ENCODE results near the gene LCK.
"Not testable (repeated sequence)": the region's sequence is repeated elsewhere in the genome, so short reads cannot be mapped to it uniquely, and the experiment has no call there.

The LCK gene

DNA sequence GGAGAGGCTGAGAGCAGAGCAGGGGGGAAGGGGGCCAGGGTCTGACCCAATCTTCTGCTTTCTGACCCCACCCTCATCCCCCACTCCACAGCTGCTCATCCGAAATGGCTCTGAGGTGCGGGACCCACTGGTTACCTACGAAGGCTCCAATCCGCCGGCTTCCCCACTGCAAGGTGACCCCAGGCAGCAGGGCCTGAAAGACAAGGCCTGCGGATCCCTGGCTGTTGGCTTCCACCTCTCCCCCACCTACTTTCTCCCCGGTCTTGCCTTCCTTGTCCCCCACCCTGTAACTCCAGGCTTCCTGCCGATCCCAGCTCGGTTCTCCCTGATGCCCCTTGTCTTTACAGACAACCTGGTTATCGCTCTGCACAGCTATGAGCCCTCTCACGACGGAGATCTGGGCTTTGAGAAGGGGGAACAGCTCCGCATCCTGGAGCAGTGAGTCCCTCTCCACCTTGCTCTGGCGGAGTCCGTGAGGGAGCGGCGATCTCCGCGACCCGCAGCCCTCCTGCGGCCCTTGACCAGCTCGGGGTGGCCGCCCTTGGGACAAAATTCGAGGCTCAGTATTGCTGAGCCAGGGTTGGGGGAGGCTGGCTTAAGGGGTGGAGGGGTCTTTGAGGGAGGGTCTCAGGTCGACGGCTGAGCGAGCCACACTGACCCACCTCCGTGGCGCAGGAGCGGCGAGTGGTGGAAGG, 23.7 kb downstream of the LCK start:
- no peak for DNase-seq (ENCODE audit: low spot score)

GRCh38 chr1:32275424-32275823, 24.4 kb downstream of the LCK start:
- no peak for DNase-seq (ENCODE audit: low spot score)

DNA sequence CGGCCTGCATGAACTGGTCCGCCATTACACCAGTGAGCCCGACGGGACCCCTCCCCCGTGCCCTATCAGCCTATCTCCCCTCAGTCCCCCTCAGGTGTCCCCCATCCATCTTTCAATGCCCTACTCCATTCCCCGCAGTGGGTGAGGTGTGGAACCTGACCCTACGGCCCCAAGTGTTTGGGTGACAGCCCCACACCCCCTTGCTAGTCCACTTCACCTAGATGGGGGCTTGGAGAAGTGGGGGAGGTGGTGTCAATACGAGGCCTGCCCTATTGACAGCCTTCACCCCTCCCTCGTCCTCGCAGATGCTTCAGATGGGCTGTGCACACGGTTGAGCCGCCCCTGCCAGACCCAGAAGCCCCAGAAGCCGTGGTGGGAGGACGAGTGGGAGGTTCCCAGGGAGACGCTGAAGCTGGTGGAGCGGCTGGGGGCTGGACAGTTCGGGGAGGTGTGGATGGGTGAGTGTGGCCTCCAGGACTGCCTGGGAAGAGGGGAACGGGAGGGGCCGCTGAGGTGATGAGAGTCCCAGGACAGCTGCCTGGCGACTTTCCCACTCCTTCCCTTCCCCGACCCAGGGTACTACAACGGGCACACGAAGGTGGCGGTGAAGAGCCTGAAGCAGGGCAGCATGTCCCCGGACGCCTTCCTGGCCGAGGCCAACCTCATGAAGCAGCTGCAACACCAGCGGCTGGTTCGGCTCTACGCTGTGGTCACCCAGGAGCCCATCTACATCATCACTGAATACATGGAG, 25.1 kb downstream of the LCK start:
- no peak for DNase-seq (ENCODE audit: low spot score)

DNA sequence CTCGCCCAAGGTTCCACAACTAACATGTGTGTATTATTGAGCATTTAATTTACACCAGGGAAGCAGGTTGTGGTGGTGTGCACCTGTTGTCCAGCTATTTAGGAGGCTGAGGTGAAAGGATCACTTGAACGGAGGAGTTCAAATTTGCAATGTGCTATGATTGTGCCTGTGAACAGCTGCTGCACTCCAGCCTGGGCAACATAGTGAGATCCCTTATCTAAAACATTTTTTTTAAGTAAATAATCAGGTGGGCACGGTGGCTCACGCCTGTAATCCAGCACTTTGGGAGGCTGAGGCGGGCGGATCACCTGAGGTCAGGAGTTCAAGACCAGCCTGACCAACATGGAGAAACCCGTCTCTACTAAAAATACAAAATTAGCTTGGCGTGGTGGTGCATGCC, 33.7 kb downstream of the LCK start:
- DNase-seq (ENCODE audit: low spot score): not testable (repeated sequence)

- DNase-seq (ENCODE audit: low spot score): no peak
Observed at GRCh38 chr1:32285658-32286057, 34.6 kb downstream of the LCK start.

DNA sequence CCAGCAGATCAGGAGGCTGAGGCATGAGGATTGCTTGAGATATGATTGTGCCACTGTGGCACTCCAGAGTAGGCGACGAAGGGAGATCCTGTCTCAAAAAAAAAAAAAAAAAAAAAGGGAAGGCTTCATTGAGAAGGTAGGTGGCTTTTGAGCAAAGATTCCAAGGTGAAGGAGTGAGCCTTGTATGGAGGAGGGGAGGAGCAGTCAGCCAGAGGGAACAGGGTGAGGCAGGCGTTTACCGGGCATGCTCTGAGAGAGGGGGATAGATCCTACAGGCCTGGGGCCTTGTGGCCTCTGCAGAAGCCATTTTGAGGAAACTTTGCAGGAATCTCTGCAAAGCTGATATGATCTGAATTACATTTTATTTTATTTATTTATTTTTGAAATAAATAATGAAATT, 35.7 kb downstream of the LCK start:
- DNase-seq (ENCODE audit: low spot score): no peak

DNA sequence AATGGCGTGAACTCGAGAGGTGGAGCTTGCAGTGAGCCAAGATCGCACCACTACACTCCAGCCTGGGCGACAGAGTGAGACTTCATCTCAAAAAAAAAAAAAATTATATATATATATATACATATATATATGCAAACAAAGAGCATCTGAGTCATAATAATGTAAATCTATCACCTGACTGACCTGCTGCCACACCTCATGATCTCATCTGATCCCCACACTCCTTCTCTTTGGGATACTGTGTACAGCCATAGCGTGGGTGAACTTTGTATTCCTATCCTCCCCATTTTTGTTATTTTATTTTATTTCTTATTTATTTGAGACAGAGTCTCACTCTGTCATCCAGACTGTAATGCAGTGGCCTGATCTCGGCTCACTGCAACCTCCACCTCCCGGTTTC, 38.2 kb downstream of the LCK start:
- no peak for DNase-seq (ENCODE audit: low spot score)

GRCh38 chr1:32291145-32291707, 40.2 kb downstream of the LCK start:
- no peak for DNase-seq (ENCODE audit: low spot score)

DNA sequence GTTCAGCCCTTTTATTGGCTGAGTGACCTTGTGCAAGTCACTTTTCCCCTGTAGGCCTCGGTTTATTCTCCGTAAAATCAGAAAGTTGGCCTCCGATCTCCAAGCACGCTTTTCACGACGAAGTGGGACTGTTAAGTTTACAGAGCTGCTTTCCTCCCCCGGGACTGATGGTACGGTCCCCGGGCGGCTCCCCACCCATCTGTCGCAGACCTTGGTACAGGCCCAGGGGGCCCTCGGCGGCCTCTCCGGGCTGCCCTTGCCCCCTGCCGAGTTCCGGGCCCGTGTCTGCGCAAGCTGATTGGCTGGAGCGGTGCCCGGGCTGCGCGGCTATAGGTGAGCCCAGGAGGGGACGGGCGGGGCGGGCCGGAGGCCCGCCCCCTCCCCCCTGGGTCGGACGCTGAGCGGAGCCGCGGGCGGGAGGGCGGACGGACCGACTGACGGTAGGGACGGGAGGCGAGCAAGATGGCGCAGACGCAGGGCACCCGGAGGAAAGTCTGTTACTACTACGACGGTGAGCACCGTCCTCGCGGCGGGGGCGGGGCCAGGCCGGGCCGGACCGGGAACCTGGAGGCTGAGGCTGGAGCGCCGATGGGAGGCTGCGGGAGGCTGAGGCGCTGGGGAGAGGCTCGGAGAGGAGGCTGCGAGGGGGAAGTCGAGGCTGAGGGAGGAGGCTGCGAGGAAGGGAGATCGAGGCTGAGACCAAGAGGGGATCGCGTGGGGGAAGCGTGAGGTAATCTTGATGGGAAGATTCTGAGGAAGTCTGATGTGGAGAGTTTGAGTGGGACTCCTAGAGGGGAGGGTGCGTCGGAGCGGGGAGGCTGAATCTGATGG, 40.9 kb downstream of the LCK start, which contains the start of gene HDAC1:
Gene HDAC1, plus strand, starts transcription at position 376 of the 831 bp plus-strand sequence. Its CDS starts 87 bp downstream, at position 463.
- DNase-seq (ENCODE audit: low spot score): peak; percentile 99

DNA sequence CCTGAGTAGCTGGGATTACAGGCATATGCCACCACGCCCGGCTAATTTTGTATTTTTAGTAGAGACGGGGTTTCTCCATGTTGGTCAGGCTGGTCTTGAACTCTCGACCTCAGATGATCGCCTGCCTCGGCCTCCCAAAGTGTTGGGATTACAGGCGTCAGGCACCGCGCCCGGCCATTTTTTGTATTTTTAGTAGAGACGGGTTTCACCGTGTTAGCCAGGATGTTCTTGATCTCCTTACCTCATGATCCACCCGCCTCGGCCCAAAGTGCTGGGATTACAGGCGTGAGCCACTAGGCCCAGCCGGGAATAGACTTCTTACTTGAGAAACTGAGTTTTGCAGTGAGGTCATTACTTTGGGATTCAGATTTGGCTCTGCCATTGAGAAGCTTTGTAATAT, 47.1 kb downstream of the LCK start:
- DNase-seq (ENCODE audit: low spot score): not testable (repeated sequence)

- no peak for DNase-seq (ENCODE audit: low spot score)
Observed at GRCh38 chr1:32299327-32299726, 48.3 kb downstream of the LCK start.

DNA sequence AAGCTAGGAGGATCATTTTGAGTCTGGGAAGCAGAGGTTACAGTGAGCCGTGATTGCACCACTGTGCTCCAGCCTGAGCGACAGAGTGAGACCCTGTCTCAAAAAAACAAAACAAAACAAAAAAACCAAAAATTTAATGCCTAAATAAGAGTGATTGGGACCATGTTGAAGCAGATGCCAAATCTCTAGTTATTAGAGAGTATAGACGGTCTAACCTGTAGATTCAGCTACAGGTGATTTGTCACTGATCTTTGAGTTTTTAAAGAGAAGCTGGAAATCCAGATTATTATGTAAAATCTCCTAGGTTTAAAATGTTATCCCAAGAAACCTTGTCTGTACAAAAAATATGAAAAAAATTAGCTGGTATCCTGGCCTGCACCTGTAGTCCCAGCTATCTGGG, 52.3 kb downstream of the LCK start:
- DNase-seq (ENCODE audit: low spot score): no peak

DNA sequence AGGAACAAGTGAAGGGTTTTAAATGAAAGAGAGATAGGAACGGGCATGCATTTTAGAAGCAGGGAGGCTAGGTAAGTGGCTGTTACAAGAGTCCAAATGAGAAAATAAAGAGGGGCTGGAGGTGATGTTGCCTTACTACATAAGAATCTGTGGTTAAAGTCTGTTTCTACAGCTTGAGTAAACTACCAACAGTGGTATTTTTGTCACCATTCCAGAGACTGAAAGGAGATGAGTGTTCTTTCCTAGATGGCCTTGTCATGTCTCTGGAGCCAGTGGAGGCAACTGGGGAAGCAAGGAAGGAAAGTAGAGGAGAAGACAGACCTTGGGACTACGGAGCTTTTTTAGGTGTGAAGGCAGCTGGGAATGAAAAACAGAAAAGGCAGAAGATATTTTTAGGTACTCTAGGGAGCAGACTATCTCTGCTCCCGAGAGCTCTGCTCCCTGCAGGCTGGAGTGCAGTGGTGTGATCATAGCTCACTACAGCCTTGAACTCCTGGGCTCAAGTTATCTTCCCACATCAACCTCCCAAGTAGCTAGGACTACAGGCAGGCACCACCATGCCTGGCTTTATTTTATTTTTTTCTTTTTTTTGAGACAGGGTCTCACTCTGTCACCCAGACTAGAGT, 53.0 kb downstream of the LCK start:
- DNase-seq (ENCODE audit: low spot score): no peak

- no peak for DNase-seq (ENCODE audit: low spot score)
Observed at GRCh38 chr1:32305310-32305709, 54.2 kb downstream of the LCK start.

GRCh38 chr1:32307324-32307723, 56.3 kb downstream of the LCK start:
- DNase-seq (ENCODE audit: low spot score): no peak

DNA sequence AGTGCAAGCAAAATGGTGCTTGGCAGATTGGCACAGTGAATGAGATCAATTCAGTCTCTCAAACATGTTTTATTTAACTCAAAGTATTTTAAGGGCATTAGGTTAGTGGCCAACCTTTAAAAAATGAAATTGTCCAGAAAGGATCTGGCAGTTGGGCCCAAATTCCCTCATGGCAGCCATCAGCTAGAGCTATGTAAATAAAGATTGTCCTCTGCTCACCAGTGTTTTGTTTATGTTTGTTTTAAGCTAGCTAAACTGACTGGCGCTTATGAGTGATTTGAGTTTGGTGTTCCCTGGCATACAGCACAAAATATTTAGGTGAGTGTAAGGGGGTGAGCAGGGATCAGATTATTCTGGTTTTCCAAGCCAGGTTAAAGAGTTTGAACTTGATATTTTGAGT, 58.9 kb downstream of the LCK start:
- DNase-seq (ENCODE audit: low spot score): no peak

DNA sequence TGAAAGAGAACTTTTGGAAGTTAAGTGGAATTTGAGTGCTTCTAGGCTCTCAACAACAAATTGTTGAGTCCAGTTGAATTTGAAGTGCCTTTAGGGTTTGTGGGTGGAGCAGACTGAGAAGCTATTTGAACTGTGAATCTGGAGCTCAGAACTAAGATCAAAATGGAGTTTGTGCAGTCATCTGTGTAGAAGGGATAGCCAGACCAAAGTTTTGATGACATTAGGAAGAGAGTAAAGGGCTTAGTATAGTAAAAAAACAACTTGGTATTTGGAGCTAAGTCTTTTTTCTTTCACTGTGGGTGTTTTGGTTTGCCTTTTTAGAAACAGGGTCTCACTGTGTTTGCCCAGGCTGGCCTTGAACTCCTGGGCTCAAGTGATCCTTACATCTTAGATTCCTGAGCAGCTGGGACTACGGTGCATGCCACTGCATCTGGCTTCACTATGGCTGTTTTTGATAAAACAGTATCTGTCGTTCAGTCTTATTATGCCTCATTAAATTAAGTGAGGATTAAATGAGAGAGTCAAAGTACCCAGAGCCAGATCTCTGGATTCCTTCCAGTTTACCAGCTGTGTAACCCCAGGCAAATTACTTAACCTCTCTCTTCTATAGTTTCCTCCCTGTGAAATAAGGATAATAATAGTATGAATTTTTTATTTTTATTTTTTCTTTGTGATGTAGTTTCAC, 60.8 kb downstream of the LCK start:
- no peak for DNase-seq (ENCODE audit: low spot score)

- DNase-seq (ENCODE audit: low spot score): no peak
Observed at GRCh38 chr1:32316903-32317277, 65.8 kb downstream of the LCK start.

DNA sequence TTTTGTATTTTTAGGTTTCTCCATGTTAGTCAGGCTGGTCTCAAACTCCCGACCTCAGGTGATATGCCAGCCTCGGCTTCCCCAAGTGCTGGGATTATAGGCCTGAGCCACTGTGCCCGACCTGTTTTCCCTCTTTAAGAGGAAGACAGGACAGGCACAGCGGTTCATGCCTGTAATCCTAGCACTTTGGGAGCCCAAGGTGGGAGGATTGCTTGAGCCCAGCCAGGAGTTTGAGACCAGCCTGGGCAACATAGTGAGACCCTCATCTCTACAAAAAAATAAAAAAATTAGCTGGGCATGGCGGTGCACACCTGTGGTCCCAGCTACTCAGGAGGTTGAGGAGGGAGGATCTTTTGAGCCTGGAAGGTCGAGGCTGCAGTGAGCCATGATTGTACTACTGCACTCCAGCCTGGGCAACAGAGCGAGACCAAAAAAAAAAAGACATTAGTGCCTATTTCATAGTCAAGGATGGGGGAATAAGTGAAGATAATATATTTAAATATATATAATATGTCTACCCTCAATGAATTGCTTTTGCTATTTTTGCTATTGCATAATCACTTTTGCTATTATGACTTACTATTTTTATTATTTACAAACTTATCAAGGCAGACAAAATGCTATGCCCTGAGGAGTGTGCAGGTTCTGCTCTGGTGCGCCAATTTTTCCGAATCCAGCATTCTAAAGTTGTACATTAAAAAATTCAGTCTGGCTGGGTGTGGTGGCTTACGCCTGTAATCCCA, 67.2 kb downstream of the LCK start:
- DNase-seq (ENCODE audit: low spot score): no peak

DNA sequence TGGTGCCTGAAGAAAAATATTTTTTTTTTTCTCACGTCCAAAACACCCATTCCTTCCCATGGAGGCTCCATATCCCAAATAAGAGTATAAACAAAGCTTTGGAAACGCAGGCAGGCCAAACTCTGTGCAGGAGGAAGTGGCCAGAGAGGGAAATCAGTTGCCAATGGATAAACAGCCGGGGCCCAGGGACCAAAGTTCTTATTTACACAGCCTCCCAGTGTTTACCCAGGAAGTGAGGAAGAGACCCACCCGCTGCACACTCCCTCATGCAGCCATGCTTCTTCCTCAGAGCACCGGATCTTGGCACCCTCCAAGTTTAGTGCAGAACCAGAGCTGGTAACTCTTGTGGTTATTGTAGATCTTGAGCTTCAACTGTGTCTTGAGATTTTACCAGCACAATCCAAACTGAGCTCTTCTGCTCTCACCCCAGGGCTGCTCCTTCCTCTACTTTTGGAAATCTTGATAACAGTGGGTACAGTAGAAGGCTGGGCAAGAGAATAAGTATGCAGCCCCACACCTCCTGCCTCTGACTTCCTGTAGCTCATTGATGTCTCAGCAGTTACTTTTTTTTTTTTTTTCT, 70.7 kb downstream of the LCK start:
- no peak for DNase-seq (ENCODE audit: low spot score)

Measured in iPS-NIHi11 (cell line).